Forelimb muscle (tissue), 1 donor: ENCODE data around the gene NFYB. TPM values are rescaled to one million over a fixed set of nuclear protein-coding genes. Genes with fewer than 3 reads are reported as not detected.
"Not testable (repeated sequence)": the region's sequence is repeated elsewhere in the genome, so short reads cannot be mapped to it uniquely, and the experiment has no call there.

ENCODE experiments used
- DNase-seq: peaks from one replicate; pipeline ENCODE4 v3.0.0-alpha.2; 2013; ENCODE audit warnings: low read depth
- polyA plus RNA-seq: library from polyadenylated mRNA; unstranded; fragments of 120-200 nt; gene quantifications from one replicate; pipeline ENCODE4 v1.2.1, GENCODE V29; 2013; ENCODE audit not compliant: insufficient read length

NFYB gene
- polyA plus RNA-seq, result 35.1 TPM

DNA sequence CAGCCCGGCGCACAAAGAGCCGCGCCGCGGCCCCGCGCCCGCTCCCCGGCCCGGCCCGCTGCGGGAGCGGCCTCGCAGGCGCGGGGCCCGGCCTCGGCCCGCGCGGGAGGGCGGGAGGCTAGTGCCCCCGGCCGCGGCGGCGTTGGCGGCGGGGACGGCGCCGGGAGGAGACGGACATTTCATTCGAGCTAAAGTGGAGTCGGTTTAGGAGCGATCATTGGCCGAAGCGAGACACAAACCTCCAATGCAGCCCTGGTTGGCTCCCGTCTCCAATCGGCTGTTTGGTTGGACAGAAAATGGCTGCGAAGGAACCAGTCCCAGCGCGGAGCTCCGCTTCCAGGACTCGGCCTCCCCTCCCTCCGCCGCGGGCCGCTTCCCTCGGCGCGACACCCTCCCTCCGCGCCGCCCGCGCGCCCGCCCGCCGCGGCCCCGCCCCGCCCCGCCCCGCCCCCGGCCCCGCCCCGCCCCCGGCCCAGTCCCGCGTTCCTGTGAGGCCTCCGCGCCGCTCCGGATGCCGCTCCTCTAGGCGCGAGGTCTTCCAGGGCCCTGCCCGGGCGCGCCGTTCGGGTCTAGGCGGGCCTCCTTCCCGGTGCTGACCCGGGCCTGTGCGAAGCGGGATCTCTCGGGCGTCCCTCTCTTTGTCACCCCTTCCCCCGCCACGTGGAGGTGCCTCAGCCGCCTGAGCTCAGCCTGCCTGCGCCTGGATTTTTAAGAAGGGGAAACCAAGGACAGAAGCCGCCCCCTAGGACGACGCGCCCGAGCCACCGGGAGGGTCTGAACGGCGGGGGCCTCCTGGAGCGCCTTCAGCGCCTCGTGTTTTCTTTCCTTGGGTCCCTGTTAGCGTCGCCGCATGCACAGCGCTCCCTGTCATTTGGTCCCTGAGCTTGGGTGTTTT lies at the start of gene NFYB:
Gene NFYB (minus strand): TSS at position 309 of the 895 bp plus-strand sequence. CDS start 2,757 bp downstream, outside the sequence.
- peak; percentile 97 for DNase-seq

- no peak for DNase-seq
These were observed 49.6 kb upstream of the NFYB start for GRCh38 chr12:104187446-104188155.

DNA sequence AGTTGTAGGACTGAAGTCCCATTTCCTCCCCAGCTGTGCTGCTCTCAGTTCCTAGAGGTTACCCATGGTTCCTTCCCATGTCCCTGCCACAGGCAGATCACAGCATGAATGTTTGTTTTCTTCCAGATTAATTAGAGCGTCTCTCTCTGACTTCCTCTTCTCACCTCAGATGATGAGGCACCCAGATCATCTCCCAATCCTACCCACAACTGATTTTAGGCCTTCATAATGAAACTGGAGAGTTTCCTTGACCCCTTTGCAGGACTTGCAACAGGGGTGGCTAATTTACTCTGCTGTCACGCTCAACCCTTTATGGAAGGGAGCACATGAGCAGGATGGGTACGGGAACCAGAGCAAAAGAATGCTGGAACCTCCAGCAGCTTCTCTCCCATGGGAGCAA lies 45.4 kb upstream of the NFYB start:
- DNase-seq, result no peak

DNA sequence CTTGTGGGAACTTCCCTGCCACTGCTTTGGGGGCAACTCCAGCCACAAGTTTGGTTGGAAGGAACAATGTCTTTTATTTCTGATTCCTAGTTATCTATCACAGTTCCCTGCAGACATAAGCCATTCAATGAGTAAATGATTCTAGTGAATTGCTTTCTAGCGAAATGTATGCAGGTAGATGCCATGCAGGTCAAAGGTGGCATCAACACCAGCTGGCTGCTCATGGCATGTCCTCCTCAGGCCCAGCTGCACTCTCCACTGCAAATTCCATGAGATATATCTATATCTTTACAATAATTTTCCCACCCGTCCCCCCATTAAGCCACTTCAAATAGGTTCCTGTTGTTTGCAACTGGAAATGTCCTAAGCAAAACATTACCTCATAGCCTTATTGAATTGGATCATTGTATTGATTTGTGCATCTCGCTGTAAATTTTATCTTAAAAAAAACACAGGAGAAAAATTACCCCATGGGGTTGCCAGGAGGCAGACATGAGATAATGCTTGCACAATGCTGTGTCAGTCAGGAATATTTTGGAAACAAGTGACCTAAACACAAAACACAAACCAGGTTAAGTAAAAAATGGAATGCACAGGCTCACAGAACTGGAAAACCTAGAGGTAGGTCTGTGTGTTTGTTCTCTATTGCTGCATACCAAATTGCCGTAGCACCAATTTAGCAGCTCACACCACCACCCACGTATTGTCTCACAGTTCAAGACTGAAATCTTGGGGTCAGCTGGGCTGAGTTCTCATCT lies 44.8 kb upstream of the NFYB start:
- no peak for DNase-seq

DNA sequence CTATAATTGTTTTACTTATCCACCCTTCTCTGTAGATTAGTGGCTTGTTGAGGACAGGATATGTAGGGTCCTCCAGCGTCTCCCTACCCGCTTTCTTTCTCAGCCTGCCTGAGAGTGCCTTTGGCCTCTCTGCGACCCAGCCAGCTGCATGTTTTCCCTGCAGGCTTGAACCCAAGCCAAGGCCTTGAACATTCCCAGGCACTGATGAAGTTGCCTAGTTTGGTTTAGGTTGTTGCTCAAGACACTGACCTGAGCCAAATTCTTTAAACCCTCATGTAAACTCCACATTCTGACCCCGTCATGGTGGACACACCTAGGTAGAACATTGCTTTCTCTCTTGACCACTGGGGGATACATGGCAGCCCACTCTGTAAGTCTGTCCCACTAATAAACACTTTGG lies 44.1 kb upstream of the NFYB start:
- DNase-seq, result no peak

- DNase-seq, result no peak
These were observed 43.3 kb upstream of the NFYB start for GRCh38 chr12:104181313-104181712.

DNA sequence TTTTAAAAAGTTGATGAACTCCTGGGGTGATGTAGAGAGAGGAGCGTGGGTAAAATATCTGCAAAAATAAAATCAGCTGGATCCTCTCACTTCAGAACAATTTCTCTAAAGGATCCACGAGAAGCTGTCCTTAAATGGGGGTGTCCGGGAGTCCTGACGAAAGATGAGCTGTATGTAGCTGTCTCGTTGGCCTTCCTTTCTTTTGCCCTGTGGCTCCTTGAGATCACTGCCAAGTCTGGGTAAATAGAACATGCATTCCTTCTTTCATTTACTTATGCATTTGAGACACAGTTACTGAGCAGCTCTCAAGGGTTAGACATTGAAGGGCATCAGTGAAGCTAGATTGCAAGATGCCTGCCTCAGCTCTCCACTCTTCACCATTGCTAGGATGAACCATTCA lies 42.4 kb upstream of the NFYB start:
- no peak for DNase-seq

GRCh38 chr12:104177663-104178501 lies 39.9 kb upstream of the NFYB start:
- no peak for DNase-seq

GRCh38 chr12:104177336-104177662 lies 39.3 kb upstream of the NFYB start:
- DNase-seq, result no peak

DNA sequence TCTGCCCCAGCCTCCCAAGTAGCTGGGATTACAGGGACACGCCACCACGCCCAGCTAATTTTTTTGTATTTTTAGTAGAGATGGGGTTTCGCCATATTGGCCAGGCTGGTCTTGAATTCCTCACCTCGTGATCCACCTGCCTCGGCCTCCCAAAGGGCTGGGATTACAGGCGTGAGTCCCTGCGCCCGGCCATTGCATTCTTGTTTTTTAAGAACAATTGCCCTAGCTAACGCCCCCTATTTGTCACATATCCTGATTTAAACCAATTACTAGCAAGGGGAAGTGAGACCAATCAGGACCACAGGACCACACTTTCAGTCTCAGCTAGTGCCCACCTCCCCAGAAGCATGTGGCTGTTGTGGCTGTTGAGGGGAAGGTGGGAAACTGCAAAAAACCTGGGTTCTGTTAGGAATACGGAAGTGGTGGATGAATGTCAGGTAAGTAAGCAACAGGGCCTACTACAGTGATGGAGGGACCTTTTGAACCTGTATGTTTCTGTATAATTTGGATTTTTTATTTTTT lies 37.8 kb upstream of the NFYB start:
- no peak for DNase-seq

GRCh38 chr12:104173804-104174203 lies 35.8 kb upstream of the NFYB start:
- DNase-seq, result not testable (repeated sequence)

DNA sequence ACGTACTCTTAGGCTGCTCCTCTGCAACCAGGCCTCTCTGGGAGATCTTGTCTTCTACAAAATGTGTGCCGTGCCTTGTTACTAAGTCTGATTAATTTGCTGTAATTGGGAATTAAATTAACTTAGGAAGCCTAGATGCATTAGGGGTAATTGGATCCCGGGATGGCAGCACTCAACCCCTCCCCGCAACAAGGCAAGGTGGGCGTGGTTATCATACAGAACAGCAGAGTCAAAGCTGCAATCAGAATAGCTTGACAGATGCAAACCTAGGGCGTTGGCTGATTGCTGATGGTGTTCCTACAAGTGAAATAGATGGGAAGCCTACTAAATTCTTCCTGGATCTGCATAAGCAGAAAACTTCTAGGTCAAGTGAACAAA lies 34.5 kb upstream of the NFYB start:
- no peak for DNase-seq

- DNase-seq, result no peak
These were observed 34.0 kb upstream of the NFYB start for GRCh38 chr12:104171785-104172569.

DNA sequence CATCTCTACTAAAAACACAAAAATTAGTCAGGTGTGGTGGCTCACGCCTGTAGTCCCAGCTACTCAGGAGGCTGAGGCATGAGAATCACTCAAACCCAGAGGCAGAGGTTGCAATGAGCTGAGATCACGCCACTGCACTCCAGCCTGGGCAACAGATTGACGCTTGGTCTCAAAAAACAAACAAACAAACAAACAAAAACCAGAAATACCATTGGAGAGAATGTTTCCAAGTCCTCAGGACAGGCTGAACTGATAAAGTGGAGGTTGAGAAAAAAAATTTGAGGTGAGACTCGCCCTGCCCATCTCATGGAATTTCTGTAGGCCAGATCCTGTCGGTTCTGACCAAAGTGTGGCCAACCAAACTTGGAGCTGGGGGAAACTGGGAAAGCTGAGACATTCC lies 30.6 kb upstream of the NFYB start:
- no peak for DNase-seq

DNA sequence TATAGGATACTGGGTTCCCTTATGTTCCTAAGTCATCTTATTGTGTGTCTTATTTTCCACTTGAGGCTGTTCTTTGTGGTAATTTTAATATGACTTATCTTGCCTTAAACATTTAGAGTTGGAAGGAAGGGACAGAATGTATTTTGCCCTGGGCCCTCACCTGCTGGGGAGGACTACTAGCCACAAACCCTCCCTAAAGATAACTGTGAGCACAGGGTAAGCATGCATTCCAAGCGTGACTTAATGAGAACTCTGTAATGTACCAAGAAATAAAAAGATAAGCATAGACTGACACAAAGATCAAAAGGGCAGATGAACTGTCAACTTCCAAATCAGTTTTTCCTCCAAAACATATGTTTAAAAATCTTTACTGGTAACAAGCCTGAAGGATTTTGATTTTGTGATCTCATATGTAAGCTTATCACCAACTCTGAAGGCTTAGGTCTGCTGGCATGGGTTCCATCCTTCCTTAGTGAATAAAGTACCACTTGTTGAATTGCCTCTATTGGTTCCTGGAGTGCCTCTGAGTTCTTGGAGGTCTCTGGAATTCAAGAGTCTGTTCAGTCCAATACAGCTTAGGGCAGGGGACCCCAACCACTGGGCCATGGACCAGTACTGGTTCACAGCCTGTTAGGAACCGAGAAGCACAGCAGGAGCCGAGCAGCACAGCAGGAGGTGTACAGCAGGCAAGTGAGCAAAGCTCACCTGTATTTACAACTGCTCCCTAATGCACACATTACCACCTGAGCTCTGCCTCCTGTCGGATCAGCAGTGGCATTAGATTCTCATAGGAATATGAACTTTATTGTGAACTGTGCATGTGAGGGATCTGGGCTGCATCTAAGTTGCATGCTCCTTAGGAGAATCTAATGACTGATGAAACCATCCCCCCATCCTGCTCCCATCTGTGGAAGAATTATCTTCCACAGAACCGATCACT lies 29.8 kb upstream of the NFYB start:
- DNase-seq, result no peak

DNA sequence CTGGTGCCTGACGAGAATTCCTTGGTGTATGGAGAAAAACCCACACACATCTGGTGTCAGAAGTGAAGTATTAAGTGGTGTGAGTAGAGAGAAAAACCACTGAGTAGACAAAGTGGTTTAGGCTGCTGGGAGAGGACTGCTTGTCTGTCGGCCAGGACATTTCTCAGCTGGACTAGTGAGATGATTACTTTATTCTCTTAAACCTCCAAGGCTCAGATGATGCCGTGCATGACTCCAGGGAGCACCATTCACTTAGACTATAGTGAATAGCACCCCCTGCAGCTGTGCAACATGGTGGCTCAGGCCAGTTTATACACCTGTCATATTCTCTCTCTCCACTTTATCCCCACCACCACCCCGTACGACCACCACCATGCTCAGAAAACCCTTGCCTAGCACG lies 28.5 kb upstream of the NFYB start:
- DNase-seq, result no peak

- DNase-seq, result no peak
These were observed 27.8 kb upstream of the NFYB start for GRCh38 chr12:104165801-104166200.

DNA sequence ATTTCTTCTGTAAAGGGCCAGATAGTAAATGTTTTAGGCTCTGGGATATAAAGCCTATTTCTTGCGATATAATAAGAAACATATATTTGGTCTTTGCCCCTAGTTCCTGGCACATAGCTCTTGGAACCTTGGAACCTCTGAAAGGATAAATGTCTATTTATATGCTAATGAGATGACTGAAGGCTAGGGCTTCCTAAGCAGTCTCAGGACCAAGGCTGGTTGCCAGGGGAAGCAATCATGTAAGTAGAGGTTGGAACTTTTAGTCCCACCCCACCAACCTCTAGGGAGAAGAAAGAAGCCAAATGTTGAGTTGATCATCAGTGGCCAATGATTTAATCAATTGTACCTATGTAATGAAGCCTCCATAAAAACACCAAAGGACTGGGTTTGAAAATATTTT lies 26.6 kb upstream of the NFYB start:
- no peak for DNase-seq

DNA sequence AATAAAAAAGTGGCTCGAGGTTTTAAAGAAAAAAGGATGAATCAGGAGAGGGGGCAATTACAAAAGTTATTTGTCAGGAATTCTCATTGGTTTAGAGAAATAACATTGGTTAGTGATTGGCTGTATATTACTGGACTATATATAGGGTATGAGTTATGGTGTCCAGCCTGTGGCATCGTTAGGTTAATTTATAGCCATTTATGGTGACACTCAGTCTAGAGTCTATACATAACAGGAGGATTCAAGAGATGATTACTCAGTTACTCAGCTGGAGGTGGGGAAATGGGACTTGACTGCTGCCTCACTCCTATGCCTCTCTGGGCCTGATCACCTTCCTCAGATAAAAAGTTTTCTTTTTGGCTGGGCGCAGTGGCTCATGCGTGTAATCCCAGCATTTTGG lies 25.6 kb upstream of the NFYB start:
- no peak for DNase-seq
